H1 (cell line): Measurements from ENCODE around the gene RBM20.

Experiments
- CREB1 ChIP-seq: IDR thresholded peaks from 2 replicates; pipeline ENCODE4 v1.6.1; 2012; ENCODE audit warnings: inconsistent platforms
- RFX5 ChIP-seq: IDR thresholded peaks from 2 replicates; pipeline ENCODE4 v1.6.1; 2011; ENCODE audit warnings: low read depth, low read length, improper control_type of control experiment, borderline replicate concordance

DNA sequence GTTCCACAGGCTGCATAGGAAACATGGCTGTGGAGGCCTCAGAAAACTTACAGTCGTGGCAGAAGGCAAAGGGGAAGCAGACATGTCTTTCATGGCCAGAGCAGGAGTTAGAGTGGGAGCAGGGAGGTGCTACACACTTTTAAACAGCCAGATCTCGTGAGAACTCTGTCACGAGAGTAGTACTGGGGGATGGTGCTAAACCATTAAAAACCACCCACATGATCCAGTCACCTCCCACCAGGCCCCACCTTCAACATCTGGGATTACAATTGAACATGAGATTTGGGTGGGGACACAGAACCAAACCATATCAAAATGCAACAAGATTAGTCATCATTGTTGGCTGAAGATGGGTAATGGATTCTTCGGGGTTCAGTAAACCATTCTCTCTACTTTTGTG lies 162.2 kb downstream of the RBM20 start:
- TF ChIP-seq CREB1: no peak
- TF ChIP-seq RFX5: no peak
